ENCODE results near the gene ANKRD1. TPM values are rescaled to one million over a fixed set of nuclear protein-coding genes. Genes with fewer than 3 reads are reported as not detected.
"Not testable (repeated sequence)": the region's sequence is repeated elsewhere in the genome, so short reads cannot be mapped to it uniquely, and the experiment has no call there.

Gene ANKRD1
- total RNA-seq, 2 experiments from 2014 or later = not detected

GRCh38 chr10:90947030-90947960, 26.4 kb upstream of the ANKRD1 start:
- Mint-ChIP-seq H3K9me3 (ENCODE audit: low read depth) (no peaks in the 10 kb centered on the region), H3K36me3 (peaks cover 18% of the 10 kb centered on the region), H3K4me3 (peak overlapping the region; percentile 23), H3K4me1 (peaks cover 24% of the 10 kb centered on the region), H3K27ac (peak overlapping the region; percentile 86), H3K27me3 (peaks cover 7% of the 10 kb centered on the region)
- peak; percentile 49 for DNase-seq
- peak; percentile 93 for ATAC-seq
- CTCF ChIA-PET = interaction anchor here (1.0 to 2.3 kb wide), 7 partner anchors 14 to 304 kb away, joined by 3 to 12 read pairs (median 3); no protein-coding TSS in a partner anchor

GRCh38 chr10:90945491-90946070, 24.7 kb upstream of the ANKRD1 start:
- H3K27me3 Mint-ChIP-seq = no peaks in the 10 kb centered on the region
- no peak for DNase-seq
- H3K36me3 Mint-ChIP-seq = peaks cover 15% of the 10 kb centered on the region
- CTCF ChIA-PET = interaction anchor here (0.7 to 1.9 kb wide), 6 partner anchors 9 to 61 kb away, joined by 3 to 5 read pairs (median 3); no protein-coding TSS in a partner anchor
- H3K4me3 Mint-ChIP-seq = no peak overlapping the region
- peak overlapping the region; percentile 62 for H3K27ac Mint-ChIP-seq
- no peaks in the 10 kb centered on the region for H3K9me3 Mint-ChIP-seq (ENCODE audit: low read depth)
- peaks cover 25% of the 10 kb centered on the region for H3K4me1 Mint-ChIP-seq
- no peak for ATAC-seq

- H3K4me1 Mint-ChIP-seq = peaks cover 25% of the 10 kb centered on the region
- no peaks in the 10 kb centered on the region for H3K9me3 Mint-ChIP-seq (ENCODE audit: low read depth)
- H3K4me3 Mint-ChIP-seq = no peak overlapping the region
- H3K27ac Mint-ChIP-seq = no peak overlapping the region
- DNase-seq = no peak
- H3K27me3 Mint-ChIP-seq = no peaks in the 10 kb centered on the region
- peaks cover 11% of the 10 kb centered on the region for H3K36me3 Mint-ChIP-seq
- ATAC-seq = no peak
- CTCF ChIA-PET = interaction anchor here (0.9 to 1.9 kb wide), 2 partner anchors 8 to 62 kb away, joined by 3 to 4 read pairs; no protein-coding TSS in a partner anchor
These were observed 23.9 kb upstream of the ANKRD1 start for GRCh38 chr10:90944749-90945148.

DNA sequence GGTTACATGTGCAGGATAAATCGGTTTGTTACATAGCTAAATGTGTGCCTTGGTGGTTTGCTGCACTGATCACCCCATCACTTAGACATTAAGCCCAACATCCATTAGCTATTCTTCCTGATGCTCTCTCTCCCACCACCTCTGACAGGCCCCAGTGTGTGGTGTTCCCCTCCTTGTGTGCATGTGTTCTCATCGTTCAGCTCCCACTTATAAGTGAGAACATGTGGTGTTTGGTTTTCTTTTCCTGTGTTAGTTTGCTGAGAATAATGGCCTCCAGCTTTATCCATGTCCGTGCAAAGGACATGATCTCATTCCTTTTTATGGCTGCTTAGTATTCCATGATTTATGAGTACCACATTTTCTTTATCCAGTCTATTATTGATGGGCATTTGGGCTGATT, 22.1 kb upstream of the ANKRD1 start:
- H3K9me3 Mint-ChIP-seq (ENCODE audit: low read depth) = not testable (repeated sequence)

GRCh38 chr10:90939648-90940047, 18.8 kb upstream of the ANKRD1 start:
- DNase-seq = no peak
- no peak overlapping the region for H3K4me3 Mint-ChIP-seq
- no peaks in the 10 kb centered on the region for H3K9me3 Mint-ChIP-seq (ENCODE audit: low read depth)
- no peak for ATAC-seq
- H3K36me3 Mint-ChIP-seq = no peaks in the 10 kb centered on the region
- H3K27me3 Mint-ChIP-seq = no peaks in the 10 kb centered on the region
- CTCF ChIA-PET = no interaction called here
- H3K27ac Mint-ChIP-seq = no peak overlapping the region
- peaks cover 6% of the 10 kb centered on the region for H3K4me1 Mint-ChIP-seq

More for the DNA sequence above, 22.1 kb upstream of the ANKRD1 start:
- ATAC-seq, CTCF ChIA-PET, DNase-seq, H3K36me3 Mint-ChIP-seq, H3K27me3 Mint-ChIP-seq, H3K27ac Mint-ChIP-seq, H3K4me3 Mint-ChIP-seq: not testable (repeated sequence)
- H3K4me1 Mint-ChIP-seq = peaks cover 25% of the 10 kb centered on the region

- ATAC-seq (no peak), DNase-seq (no peak)
- Mint-ChIP-seq H3K9me3 (ENCODE audit: low read depth) (no peaks in the 10 kb centered on the region), H3K4me3 (no peak overlapping the region), H3K27me3 (no peaks in the 10 kb centered on the region), H3K27ac (no peak overlapping the region), H3K36me3 (no peaks in the 10 kb centered on the region), H3K4me1 (peaks cover 6% of the 10 kb centered on the region)
- CTCF ChIA-PET = no interaction called here
These were observed 18.2 kb upstream of the ANKRD1 start for GRCh38 chr10:90939116-90939515.

- Mint-ChIP-seq H3K36me3 (no peaks in the 10 kb centered on the region), H3K4me3 (no peak overlapping the region), H3K4me1 (peaks cover 6% of the 10 kb centered on the region), H3K27me3 (peaks cover 10% of the 10 kb centered on the region), H3K27ac (no peak overlapping the region), H3K9me3 (ENCODE audit: low read depth) (no peaks in the 10 kb centered on the region)
- CTCF ChIA-PET = interaction anchor here (1.8 kb wide), 1 partner anchor 8 kb away, joined by 4 read pairs; no protein-coding TSS in a partner anchor
- ATAC-seq (no peak), DNase-seq (no peak)
These were observed 16.9 kb upstream of the ANKRD1 start for GRCh38 chr10:90937645-90938258.

DNA sequence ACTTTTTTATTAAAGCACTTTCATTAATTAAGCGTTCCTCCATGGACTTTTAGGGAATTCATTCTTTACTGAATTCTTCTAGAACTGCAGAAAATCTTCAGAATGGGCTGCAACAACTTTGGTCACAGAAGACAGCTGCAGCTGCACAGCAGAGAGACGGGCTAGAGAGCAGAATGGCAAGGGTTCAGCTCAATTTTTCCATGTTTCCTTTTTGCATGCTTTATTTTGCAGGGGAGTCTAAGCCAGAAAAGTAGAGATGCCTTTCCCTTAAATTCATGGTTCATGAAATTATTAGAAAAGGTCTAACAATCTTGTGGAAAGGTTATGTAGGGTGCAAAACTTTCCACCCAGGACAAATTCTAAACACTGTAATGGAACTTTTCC, 15.4 kb upstream of the ANKRD1 start:
- H3K9me3 Mint-ChIP-seq (ENCODE audit: low read depth) = no peaks in the 10 kb centered on the region
- DNase-seq (no peak), ATAC-seq (no peak)
- CTCF ChIA-PET = interaction anchor here (1.8 kb wide), 1 partner anchor 10 kb away, joined by 4 read pairs; no protein-coding TSS in a partner anchor
- H3K4me3 Mint-ChIP-seq = no peak overlapping the region
- peaks cover 6% of the 10 kb centered on the region for H3K4me1 Mint-ChIP-seq
- no peaks in the 10 kb centered on the region for H3K36me3 Mint-ChIP-seq
- peaks cover 19% of the 10 kb centered on the region for H3K27me3 Mint-ChIP-seq
- H3K27ac Mint-ChIP-seq = no peak overlapping the region

GRCh38 chr10:90935581-90936275, 14.8 kb upstream of the ANKRD1 start:
- CTCF ChIA-PET = interaction anchor here (1.8 kb wide), 1 partner anchor 10 kb away, joined by 4 read pairs; no protein-coding TSS in a partner anchor
- H3K27ac Mint-ChIP-seq = no peak overlapping the region
- H3K9me3 Mint-ChIP-seq (ENCODE audit: low read depth) = no peaks in the 10 kb centered on the region
- peaks cover 6% of the 10 kb centered on the region for H3K4me1 Mint-ChIP-seq
- no peak for DNase-seq
- H3K36me3 Mint-ChIP-seq = no peaks in the 10 kb centered on the region
- H3K4me3 Mint-ChIP-seq = no peak overlapping the region
- no peak for ATAC-seq
- peaks cover 23% of the 10 kb centered on the region for H3K27me3 Mint-ChIP-seq

GRCh38 chr10:90930971-90931871, 10.3 kb upstream of the ANKRD1 start:
- no peak for ATAC-seq
- no peak for DNase-seq
- H3K27me3 Mint-ChIP-seq = peaks cover 51% of the 10 kb centered on the region
- CTCF ChIA-PET = interaction anchor here (1.6 kb wide), 1 partner anchor 20 kb away, joined by 5 read pairs; no protein-coding TSS in a partner anchor
- no peak overlapping the region for H3K27ac Mint-ChIP-seq
- H3K4me3 Mint-ChIP-seq = no peak overlapping the region
- H3K36me3 Mint-ChIP-seq = no peaks in the 10 kb centered on the region
- H3K4me1 Mint-ChIP-seq = peaks cover 4% of the 10 kb centered on the region
- no peaks in the 10 kb centered on the region for H3K9me3 Mint-ChIP-seq (ENCODE audit: low read depth)

GRCh38 chr10:90930070-90930837, 9.4 kb upstream of the ANKRD1 start:
- H3K36me3 Mint-ChIP-seq = no peaks in the 10 kb centered on the region
- H3K4me1 Mint-ChIP-seq = peaks cover under 1% of the 10 kb centered on the region
- CTCF ChIA-PET = interaction anchor here (1.6 kb wide), 1 partner anchor 19 kb away, joined by 5 read pairs; no protein-coding TSS in a partner anchor
- no peak for DNase-seq
- no peak overlapping the region for H3K4me3 Mint-ChIP-seq
- no peak overlapping the region for H3K27ac Mint-ChIP-seq
- peaks cover 56% of the 10 kb centered on the region for H3K27me3 Mint-ChIP-seq
- no peaks in the 10 kb centered on the region for H3K9me3 Mint-ChIP-seq (ENCODE audit: low read depth)
- no peak for ATAC-seq
